ENCODE results near the gene RPS10.

RPS10 gene

DNA sequence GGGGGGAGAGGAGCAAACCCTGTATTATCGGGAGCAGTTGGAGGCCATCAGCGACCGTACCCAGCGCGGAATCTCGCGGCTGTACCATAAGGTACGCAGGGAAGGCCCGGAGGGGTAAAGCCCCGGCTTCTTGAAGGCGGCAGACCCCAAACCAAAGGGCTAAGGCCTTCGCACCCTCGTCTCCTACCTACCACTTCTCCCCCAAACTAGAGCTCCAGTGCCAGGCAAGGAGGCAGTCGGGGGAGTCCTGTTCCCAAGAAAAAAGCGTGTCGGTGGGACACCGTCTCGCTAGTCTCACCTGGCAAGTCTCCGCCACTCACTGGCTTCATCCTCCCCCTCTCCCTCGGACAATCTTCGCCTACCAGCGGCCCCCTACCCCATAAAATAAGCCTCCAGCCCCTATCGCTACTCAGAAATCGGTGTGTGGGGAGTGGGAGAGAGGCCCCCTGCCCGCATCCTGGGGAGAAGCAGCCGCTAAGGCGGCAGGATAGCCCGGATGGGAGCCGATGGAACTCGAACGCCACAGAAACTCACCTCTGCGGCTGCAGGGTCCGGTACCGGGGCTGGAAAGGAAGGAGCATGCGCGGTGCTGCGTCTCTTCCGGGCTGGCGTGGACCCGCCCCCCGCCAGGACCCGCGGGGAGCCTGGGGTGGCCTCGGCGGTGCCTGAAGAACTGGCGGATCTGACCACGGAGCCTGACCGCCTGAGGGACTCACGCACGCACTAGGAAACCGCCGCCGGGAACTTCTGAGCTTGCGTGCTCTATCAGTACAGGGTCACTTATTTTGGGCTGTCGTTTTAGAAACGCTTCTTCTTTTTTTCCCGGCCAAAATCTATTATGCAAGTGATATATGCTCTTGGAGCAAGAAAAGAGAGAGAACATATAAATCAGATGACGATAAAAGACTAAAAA, at the start of gene RPS10:
RPS10 (minus strand) TSS at position 572 of the 913 bp plus-strand sequence. CDS start 848 bp downstream, outside the sequence.
- peak; percentile 97 for DNase-seq

GRCh38 chr6:34475238-34475682, 49.4 kb upstream of the RPS10 start:
- DNase-seq = peak; percentile 66

DNA sequence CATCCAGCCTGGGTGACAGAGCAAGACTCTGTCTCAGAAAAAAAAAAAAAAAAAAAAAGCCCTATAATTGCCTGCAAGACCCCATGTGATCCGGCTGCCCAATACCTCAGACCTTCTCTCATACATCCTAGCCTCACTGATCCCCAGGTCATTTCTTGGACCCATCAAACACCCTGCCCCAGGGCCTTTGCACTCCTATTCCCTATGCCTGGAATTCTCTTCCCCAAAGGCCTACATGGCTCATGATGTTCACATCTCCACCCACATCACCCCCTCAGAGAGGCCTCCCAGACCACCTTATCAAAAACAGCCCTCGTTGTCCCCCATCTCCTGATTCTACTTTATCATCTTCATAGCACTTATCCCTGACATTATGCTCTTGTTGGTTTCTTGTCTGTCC, 48.9 kb upstream of the RPS10 start:
- DNase-seq = no peak

GRCh38 chr6:34473967-34474366, 48.1 kb upstream of the RPS10 start:
- no peak for DNase-seq

GRCh38 chr6:34472425-34472824, 46.6 kb upstream of the RPS10 start:
- no peak for DNase-seq

DNA sequence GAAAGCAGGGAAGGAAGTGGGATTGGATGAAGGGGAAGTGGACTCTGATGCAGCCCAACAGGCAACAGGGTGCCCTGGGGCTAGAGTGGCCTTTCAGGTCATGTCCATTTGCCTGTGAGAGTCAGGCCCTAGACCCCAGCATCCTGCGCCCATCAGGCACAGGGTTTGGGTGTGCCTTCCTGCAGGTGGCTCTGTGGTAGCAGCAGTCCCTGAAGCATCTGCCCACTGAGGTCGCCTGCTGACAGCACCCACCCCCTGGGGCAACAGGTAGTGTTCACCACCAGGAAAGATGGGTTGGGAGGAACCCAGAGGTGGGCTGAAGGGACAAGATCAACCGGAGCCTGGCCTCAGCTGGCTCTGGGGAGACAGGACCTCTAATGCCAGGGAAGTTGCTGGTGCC, 43.6 kb upstream of the RPS10 start:
- DNase-seq = no peak

DNA sequence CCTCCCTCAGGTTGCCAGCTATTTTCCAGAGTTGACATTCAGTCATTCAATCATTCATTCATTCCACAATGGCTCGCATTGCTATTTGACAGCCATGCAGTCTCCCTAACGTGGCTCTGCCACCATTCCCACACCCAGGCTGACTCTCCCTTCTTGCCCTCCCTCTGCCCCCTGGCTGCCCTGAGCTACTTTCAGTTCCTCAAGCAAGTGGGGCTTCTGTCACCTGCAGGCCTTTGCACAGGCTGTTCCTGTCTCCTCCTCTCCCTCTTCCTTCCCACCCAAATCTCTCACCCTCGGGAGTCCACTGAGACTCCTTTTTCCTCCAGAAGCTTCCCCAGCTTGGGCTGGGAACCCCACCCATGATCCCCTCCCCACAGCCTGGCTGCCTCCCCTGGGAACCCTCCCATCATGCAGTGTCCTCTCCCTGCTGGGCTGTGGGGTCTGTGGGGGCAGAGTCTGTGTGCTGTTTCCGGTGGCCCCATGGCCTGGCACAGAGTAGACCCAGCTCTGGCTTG, 42.6 kb upstream of the RPS10 start:
- DNase-seq = no peak

DNA sequence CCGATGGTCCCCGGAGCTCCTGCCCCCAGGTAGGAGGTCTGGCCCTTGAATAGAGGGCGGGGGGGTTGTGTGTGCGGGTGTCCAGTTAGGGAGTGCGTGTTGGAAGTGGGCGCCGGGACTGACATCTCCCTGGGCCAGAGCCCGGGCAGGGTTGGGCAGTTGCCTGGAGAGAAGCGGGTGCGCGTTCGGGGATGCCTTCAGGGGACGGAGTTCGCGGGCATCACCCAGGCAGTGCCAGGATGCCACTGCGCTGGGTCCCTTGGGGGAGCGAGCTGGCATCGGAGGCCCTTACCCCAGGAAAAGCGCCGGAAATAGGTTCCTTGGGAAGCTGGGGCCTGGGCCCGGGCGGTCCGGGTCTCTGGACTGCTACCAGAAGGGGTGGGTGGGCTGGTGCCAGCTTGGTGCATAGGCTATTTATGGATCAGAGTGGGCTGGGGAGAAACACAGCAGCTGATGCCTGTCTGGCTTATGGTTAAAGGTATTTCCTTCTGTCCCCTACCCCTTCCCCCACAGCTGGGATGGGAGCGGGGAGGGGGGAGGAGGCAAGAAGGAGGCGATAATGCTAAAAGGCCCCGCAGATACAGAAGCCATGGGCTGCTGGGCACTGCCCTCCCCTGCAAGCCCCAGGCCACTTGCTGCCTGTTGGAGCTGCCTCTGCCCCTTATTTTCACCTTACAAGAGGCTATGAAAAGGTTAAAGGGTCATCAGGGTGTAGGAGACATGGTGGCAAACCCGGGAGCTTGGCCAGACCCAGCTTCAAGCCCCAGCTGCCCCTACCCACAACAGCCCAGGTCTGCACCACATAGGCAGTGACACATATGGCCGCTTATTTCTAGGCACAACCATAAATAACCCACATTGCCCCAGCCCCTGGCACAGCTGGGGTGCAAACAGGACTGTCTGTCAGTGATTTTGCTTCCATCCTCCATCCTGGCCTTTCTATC, 40.6 kb upstream of the RPS10 start:
- DNase-seq = peak; percentile 48

DNA sequence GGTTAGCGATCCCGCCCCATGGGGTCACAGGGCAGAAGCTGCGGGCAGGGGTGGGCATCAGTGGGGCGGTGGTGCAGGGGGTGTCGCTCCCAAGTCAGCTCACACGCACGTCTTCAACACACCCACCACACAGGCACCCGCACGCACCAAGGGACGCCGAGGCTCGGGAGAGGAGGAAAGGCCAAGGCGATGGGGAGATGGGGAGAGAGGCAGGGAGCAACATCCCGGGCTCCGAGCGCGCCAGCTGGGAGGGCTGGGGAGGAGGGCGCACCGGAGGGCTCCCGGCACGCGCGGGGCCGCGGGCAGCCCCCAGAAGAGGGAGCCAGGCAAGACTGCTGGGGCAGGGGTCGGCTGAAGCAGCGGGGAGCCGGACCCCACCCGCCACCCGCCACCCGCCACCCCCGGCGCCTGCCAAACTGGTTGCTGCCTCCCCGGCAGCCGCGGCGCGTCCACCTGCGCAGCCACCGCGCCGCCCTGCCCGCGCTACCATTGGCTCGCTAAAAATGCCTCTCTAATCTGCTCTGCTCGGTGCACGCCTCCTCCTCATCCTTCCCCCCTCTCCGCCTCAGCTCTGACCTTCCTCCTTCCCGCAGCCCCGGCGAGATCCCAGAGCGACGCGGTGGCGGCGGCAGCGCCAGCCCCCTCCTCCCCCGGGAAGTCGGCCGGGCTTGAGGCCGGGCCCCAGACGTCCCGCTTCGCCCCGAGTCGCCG, 39.8 kb upstream of the RPS10 start, which contains the start of gene PACSIN1:
PACSIN1 (plus strand) TSS at position 546 of the 711 bp plus-strand sequence. CDS start 60,230 bp downstream, outside the sequence.
- DNase-seq = peak; percentile 92

DNA sequence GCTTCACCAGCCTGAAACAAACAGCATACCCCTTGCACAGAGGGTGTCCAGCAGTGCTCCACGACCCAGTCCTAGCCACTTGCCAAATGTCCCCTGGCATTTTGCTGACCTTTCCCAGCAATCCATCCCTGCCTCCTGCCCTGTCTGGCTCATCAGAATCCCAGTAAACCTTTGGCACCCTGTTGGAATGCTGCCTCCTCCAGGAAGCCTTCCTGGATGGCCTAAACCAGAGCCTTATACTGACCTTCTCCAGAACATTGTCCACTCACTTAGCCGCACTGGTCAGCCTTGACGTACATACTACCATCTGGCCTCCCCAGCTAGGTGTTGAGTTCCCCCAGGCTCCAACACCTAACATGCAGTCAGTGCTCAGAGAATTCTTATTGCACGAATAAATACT, 38.0 kb upstream of the RPS10 start:
- no peak for DNase-seq

- no peak for DNase-seq
Observed at GRCh38 chr6:34463299-34463698, 37.4 kb upstream of the RPS10 start.

DNA sequence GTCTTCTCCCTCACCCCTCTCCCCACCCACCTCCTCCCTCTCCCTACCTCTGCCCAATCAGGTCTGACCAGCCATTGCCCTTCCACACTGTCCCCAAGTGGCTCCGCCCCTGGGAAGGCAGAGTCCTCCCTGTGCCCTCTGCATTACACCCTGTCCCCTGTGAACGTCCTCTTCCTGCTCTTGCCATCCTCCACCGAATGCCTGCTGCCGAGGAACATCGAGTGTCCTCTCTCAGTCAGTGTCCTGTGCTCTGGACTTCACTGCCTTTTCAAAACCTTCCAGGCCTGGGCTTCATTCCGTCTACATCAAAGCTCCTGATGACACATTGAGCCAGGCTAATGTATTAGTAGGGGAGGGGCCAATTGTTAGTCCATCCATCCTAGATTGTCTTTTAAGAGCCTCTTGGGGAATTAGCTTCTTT, 36.7 kb upstream of the RPS10 start:
- peak; percentile 98 for DNase-seq

- DNase-seq = no peak
Observed at GRCh38 chr6:34462010-34462409, 36.1 kb upstream of the RPS10 start.

DNA sequence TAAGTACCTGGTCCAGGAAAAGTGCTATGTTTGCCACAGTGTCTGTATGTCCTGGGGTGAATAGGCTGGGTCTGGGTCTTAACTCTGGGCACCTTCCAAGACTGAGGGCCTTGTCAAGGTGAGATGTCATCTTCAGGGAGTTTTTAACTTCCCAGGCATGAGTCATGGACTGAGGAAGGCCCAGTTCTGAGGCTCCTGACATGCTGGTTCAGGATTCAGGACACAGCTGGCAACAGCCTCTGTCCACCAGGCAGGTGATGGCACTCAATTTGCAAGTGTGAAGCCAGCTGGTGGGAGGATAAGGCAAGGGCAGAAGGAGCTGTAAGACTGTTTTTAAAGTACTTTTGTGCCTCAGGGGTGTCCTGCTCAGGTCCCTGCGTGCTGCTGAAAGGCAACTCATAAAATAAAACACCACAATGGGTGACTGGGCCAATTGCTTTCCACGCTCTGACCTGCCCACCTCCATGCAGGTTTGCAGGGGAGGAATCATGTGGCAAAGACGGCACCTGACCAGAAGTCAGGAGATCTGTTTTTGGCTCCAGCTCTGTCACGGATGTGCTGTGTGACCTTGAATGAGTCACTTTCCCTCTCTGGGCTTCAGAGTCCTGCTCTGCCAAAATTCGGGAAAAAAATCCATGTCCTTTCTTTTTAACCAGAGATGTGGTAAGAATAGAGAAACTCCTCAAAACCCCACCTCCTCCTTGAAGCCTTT, 35.1 kb upstream of the RPS10 start:
- DNase-seq = no peak

GRCh38 chr6:34459899-34460593, 34.2 kb upstream of the RPS10 start:
- DNase-seq = peak; percentile 84

DNA sequence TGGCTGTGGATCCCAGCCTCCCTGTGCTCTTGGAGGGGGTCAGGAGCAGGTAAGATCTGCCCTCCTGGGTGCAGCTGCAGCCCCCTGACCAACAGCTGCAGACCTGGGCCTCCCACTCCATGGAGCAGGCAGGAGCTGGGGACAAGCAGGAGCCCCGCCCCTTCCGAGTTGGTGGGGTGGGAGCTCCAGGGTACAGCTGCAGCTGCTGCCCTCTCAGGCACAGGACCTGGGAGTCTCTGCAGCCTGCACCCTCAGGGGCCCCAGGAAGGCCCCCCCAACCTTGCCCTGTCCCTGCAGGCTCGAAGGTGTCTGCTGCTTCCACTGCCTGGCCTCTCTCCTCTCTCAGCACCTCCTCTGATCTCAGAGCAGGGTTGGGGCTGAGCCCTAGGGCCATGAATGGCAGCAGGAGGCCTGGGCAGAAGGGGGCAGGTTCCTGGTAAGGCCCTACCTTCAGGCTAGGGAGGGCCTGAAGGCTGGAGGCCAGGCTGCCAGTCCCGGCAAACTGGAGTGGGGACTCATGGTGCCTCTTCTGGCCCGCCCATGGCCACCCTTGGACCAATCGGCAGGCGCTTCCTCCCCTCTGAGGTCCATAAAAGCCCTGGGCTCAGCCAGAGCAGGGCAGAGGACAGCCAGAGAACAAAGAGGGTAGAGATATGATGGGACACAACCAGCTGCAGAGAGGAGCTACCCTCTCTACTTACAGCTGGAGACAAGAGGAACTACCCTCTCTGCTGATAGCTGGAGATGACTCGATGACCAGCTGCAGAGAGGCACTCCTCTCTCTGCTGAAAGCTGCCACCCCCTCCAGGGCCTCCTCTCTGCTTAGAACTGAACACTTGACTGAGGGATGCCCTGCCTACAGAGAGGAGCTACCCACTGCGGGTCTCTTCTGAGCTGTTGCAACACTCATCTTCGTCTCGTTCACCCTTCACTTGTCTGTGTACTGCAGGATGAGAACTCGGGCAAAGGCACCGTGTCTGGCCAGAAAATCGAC, 32.2 kb upstream of the RPS10 start:
- no peak for DNase-seq

DNA sequence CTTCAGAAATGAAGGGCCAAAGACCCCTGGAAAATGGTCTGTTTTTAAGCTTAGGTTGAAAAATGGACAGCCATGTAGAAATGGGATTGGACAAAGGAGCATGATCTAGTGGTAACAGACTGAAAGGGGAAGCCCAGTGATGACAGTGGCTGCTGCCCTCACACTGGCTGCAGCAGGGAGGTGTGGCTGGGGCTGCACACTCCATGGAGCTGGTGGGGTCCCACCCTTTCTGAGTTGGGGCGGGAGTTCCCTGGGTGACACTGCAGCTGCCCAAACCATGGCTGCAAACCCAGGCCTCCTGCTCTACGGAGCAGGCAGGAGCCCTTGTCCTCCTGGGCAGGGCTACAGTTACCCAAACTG, 31.5 kb upstream of the RPS10 start:
- DNase-seq = no peak

GRCh38 chr6:34455831-34456230, 30.0 kb upstream of the RPS10 start:
- no peak for DNase-seq

GRCh38 chr6:34451192-34451591, 25.3 kb upstream of the RPS10 start:
- no peak for DNase-seq

DNA sequence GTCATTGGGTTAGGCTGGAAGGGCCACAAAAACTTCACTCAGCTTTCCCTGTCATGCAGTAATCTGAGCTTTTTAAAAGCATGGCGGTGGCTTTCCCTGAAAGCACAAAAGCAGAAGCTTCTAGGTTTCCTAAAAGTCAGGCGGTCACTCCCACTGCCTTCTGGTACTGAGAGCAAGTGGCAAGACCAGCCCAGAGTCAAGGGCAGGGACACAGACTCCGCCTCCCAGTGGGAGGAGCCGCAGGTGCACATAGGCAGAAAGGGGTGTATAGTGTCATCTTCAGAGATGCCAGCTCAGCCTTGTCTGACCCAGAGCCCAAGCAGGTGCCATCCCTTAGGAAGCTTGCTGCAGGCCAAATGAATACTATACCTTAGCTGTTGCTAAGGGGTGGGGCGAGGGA, 22.0 kb upstream of the RPS10 start:
- peak; percentile 33 for DNase-seq

Measured in NCI-H82 (cell line).